Measurements from ENCODE around the gene UPF3A. TPM values are rescaled to one million over a fixed set of nuclear protein-coding genes. Genes with fewer than 3 reads are reported as not detected.
"Not testable (repeated sequence)": the region's sequence is repeated elsewhere in the genome, so short reads cannot be mapped to it uniquely, and the experiment has no call there.

UPF3A gene
- total RNA-seq, 1 donor from 2014 or later = 79.8 TPM

DNA sequence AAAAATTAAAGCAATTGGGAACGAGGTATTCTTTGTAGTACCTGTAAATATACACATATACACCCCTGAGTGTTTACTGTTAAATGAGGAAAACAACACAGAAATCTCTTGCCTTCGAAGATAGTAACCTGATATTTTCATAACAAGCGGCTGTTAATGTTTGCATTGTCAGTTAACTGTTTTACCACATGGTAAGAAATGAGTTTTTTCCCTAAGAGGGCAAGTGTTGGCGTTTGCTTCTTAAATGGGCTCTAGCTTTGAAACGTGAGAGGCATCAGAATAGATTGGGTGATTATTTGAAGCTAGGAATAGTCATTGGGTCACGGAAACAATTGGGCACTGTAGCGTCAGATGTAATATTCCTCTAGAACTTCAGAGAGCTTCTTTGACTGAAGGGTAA, 22.0 kb upstream of the UPF3A start:
- H3K36me3 ChIP-seq = peaks cover 74 to 98% of the 10 kb centered on the region in 2 donors
- H3K9me3 ChIP-seq = no peaks in the 10 kb centered on the region
- intact Hi-C loops (cut with DNase I) = no loop called here
- no peaks in the 10 kb centered on the region for H3K27me3 ChIP-seq
- TF ChIP-seq, protein P1, sequence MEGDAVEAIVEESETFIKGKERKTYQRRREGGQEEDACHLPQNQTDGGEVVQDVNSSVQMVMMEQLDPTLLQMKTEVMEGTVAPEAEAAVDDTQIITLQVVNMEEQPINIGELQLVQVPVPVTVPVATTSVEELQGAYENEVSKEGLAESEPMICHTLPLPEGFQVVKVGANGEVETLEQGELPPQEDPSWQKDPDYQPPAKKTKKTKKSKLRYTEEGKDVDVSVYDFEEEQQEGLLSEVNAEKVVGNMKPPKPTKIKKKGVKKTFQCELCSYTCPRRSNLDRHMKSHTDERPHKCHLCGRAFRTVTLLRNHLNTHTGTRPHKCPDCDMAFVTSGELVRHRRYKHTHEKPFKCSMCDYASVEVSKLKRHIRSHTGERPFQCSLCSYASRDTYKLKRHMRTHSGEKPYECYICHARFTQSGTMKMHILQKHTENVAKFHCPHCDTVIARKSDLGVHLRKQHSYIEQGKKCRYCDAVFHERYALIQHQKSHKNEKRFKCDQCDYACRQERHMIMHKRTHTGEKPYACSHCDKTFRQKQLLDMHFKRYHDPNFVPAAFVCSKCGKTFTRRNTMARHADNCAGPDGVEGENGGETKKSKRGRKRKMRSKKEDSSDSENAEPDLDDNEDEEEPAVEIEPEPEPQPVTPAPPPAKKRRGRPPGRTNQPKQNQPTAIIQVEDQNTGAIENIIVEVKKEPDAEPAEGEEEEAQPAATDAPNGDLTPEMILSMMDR (IDR thresholded peaks at IDR 0.05) = no peak
- no peaks in the 10 kb centered on the region for H3K4me1 ChIP-seq
- no peak overlapping the region for H3K4me3 ChIP-seq
- no peak overlapping the region for H3K27ac ChIP-seq
- no peak for DNase-seq (ENCODE audit: low spot score in 2 of 2)

DNA sequence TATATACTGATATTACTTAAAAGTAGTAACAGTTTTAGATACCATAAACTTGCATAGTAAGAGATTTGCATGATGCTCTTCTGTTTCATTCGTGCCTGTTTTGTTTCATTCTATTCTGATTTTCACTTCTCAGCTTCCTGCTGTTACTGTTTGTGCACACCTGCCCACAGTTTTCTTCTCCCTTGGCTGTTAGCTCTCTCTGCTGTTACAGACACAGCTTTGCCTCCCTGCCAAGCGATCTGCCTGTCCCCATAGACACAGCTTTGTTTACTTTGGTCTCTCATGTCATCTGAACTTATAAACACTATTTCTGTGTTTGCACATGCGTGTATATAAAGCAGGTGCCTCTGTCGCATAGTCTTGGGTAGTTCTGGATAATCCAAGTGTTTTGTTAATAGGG, 21.4 kb upstream of the UPF3A start:
- H3K27me3 ChIP-seq = no peaks in the 10 kb centered on the region
- no peaks in the 10 kb centered on the region for H3K4me1 ChIP-seq
- H3K9me3 ChIP-seq = no peaks in the 10 kb centered on the region
- no peak for DNase-seq (ENCODE audit: low spot score in 2 of 2)
- TF ChIP-seq, protein P1 (IDR thresholded peaks at IDR 0.05) = no peak
- no peak overlapping the region for H3K4me3 ChIP-seq
- H3K27ac ChIP-seq = no peak overlapping the region
- intact Hi-C loops (cut with DNase I) = no loop called here
- peaks cover 75 to 98% of the 10 kb centered on the region in 2 donors for H3K36me3 ChIP-seq

DNA sequence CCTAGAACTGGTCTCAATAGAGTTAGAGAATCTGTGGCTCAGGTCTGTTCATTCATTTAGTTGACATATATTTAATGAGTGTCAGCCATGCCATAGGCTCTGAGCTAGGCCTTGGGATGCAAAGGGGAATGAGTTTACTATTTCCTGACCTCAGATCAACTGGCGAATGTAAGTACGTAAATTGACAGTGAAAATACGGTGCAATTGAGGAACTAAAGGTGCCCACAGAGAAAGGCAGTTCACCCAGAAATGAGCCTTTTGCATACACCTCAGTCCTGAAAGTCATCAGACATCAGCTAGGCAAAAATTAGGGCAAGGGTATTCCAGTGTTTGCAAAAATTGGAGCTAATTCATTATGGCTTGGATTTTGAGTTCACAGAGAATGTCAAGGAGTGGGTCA, 20.6 kb upstream of the UPF3A start:
- no peaks in the 10 kb centered on the region for H3K9me3 ChIP-seq
- no peaks in the 10 kb centered on the region for H3K27me3 ChIP-seq
- no peak overlapping the region for H3K4me3 ChIP-seq
- peaks cover 80 to 98% of the 10 kb centered on the region in 2 donors for H3K36me3 ChIP-seq
- TF ChIP-seq, protein P1 (IDR thresholded peaks at IDR 0.05) = no peak
- H3K4me1 ChIP-seq = no peaks in the 10 kb centered on the region
- H3K27ac ChIP-seq = no peak overlapping the region
- no peak for DNase-seq (ENCODE audit: low spot score in 2 of 2)
- intact Hi-C loops (cut with DNase I) = no loop called here

DNA sequence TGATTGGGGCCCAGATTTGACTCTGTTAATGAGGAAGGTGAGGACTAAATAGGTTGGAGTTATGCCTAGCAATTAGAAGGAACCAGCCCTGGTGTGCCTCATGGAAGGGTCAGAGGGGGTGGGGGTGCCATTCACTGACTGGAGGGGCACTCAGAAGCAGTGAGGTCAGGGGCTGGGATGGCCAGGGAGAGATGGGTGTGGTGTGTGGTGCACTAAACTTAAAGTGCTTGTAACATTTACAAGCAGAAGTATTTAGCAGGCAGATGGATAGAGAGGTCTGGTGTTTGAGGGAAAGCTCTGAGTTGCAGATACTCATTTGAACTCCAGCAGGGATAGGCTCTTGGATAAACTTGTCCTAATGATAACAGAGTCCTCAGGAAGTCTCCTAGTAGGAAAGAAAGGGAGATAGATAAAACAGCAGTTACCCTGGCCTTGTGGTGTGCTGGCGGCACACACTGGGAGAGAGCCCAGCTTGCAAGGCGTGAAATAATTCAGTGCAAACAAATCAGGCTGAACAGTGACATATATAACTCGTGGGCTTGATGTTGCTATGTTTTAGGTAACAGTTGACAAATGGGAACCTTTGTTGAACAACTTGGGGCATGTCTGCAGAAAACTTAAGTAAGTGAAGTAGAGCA, 20.0 kb upstream of the UPF3A start:
- H3K36me3 ChIP-seq = peaks cover 85 to 98% of the 10 kb centered on the region in 2 donors
- DNase-seq (ENCODE audit: low spot score in 2 of 2) = no peak
- no peak overlapping the region for H3K27ac ChIP-seq
- intact Hi-C loops (cut with DNase I) = no loop called here
- TF ChIP-seq, protein P1 (IDR thresholded peaks at IDR 0.05) = no peak
- no peaks in the 10 kb centered on the region for H3K9me3 ChIP-seq
- H3K4me3 ChIP-seq = no peak overlapping the region
- no peaks in the 10 kb centered on the region for H3K27me3 ChIP-seq
- H3K4me1 ChIP-seq = no peaks in the 10 kb centered on the region

GRCh38 chr13:114263578-114263977, 17.8 kb upstream of the UPF3A start:
- Histone ChIP-seq H3K9me3 (no peaks in the 10 kb centered on the region), H3K4me1 (no peaks in the 10 kb centered on the region), H3K36me3 (peaks cover 89 to 96% of the 10 kb centered on the region in 2 donors), H3K27ac (no peak overlapping the region), H3K27me3 (no peaks in the 10 kb centered on the region), H3K4me3 (no peak overlapping the region)
- intact Hi-C loops (cut with DNase I) = no loop called here
- no peak for DNase-seq (ENCODE audit: low spot score in 2 of 2)
- TF ChIP-seq, protein P1 (IDR thresholded peaks at IDR 0.05) = no peak

DNA sequence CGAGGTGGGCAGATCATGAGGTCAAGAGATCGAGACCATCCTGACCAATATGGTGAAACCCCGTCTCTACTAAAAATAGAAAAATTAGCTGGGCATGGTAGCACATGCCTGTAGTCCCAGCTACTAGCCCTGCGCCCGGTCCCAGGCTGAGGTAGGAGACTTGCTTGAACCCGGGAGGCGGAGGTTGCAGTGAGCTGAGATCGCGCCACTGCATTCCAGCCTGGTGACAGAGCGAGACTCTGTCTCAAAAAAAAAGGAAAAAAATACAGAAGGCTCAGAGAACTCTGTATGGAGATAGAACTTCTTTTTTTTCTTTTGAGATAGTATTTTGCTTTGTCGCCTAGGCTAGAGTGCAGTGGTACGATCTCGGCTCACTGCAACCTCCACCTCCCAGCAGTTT, 17.1 kb upstream of the UPF3A start:
- DNase-seq (ENCODE audit: low spot score in 2 of 2); H3K9me3 ChIP-seq; H3K27ac ChIP-seq; H3K4me3 ChIP-seq; intact Hi-C loops (cut with DNase I); H3K4me1 ChIP-seq; H3K27me3 ChIP-seq: not testable (repeated sequence)
- peaks cover 82 to 96% of the 10 kb centered on the region in 2 donors for H3K36me3 ChIP-seq

Data from ascending aorta (tissue), 2 donors.